ENCODE measurements around the gene NAV2. TPM values are rescaled to one million over a fixed set of nuclear protein-coding genes. Genes with fewer than 3 reads are reported as not detected.
A peak's percentile ranks its signal among the peaks of the same experiment; 100 is the strongest.

NAV2 gene
- total and polyA plus RNA-seq, 2 donors from 2014 or later = 5.9 to 37.7 TPM

GRCh38 chr11:19978668-19979518 lies 266.3 kb downstream of the NAV2 start:
- peak in 2 of 5 donors; percentile 65 to 72 for DNase-seq
- Histone ChIP-seq H3K9ac (ENCODE audit: low read length in 3 of 3) (no peak overlapping the region), H3K36me3 (ENCODE audit: control insufficient read depth in 2 of 3, insufficient read depth in 3 of 3, low read length in 3 of 3) (no peaks in the 10 kb centered on the region), H3K27ac (ENCODE audit: low read depth in 2 of 2, low read length in 2 of 2) (peak overlapping the region in 1 of 2 donors; percentile 48), H3K27me3 (ENCODE audit: control insufficient read depth, insufficient read depth, low read length) (no peaks in the 10 kb centered on the region), H3K4me3 (ENCODE audit: low read length in 3 of 3) (no peak overlapping the region), H3K9me3 (ENCODE audit: control insufficient read depth in 2 of 3, insufficient read depth in 1 of 3, low read length in 3 of 3) (no peaks in the 10 kb centered on the region), H3K4me1 (ENCODE audit: control insufficient read depth in 2 of 3, insufficient read depth in 2 of 3, low read depth in 1 of 3, low read length in 3 of 3) (peaks cover 6 to 7% (median 7%) of the 10 kb centered on the region in 3 donors)
- FAIRE-seq = no peak
- intact Hi-C loops (cut with DNase I) = no loop called here
- TF ChIP-seq CTCF (IDR thresholded peaks at IDR 0.05; ENCODE audit: borderline replicate concordance, extremely low read depth, insufficient read depth) = no peak

- TF ChIP-seq CTCF (IDR thresholded peaks at IDR 0.05; ENCODE audit: borderline replicate concordance, extremely low read depth, insufficient read depth) = no peak
- peaks cover 6 to 7% (median 7%) of the 10 kb centered on the region in 3 donors for H3K4me1 ChIP-seq (ENCODE audit: control insufficient read depth in 2 of 3, insufficient read depth in 2 of 3, low read depth in 1 of 3, low read length in 3 of 3)
- no peaks in the 10 kb centered on the region for H3K9me3 ChIP-seq (ENCODE audit: control insufficient read depth in 2 of 3, insufficient read depth in 1 of 3, low read length in 3 of 3)
- H3K27ac ChIP-seq (ENCODE audit: low read depth in 2 of 2, low read length in 2 of 2) = peak overlapping the region; percentile 15 to 45
- FAIRE-seq = no peak
- H3K4me3 ChIP-seq (ENCODE audit: low read length in 3 of 3) = no peak overlapping the region
- no peak overlapping the region for H3K9ac ChIP-seq (ENCODE audit: low read length in 3 of 3)
- no peaks in the 10 kb centered on the region for H3K27me3 ChIP-seq (ENCODE audit: control insufficient read depth, insufficient read depth, low read length)
- DNase-seq = no peak
- H3K36me3 ChIP-seq (ENCODE audit: control insufficient read depth in 2 of 3, insufficient read depth in 3 of 3, low read length in 3 of 3) = no peaks in the 10 kb centered on the region
- intact Hi-C loops (cut with DNase I) = no loop called here
Measured at GRCh38 chr11:19979519-19979845, 266.8 kb downstream of the NAV2 start.

- H3K4me3 ChIP-seq (ENCODE audit: low read length in 3 of 3) = peak overlapping the region in 1 of 3 donors; percentile 13
- H3K9me3 ChIP-seq (ENCODE audit: control insufficient read depth in 2 of 3, insufficient read depth in 1 of 3, low read length in 3 of 3) = no peaks in the 10 kb centered on the region
- H3K27me3 ChIP-seq (ENCODE audit: control insufficient read depth, insufficient read depth, low read length) = no peaks in the 10 kb centered on the region
- H3K36me3 ChIP-seq (ENCODE audit: control insufficient read depth in 2 of 3, insufficient read depth in 3 of 3, low read length in 3 of 3) = no peaks in the 10 kb centered on the region
- FAIRE-seq = no peak
- H3K4me1 ChIP-seq (ENCODE audit: control insufficient read depth in 2 of 3, insufficient read depth in 2 of 3, low read depth in 1 of 3, low read length in 3 of 3) = peaks cover 6 to 7% (median 7%) of the 10 kb centered on the region in 3 donors
- TF ChIP-seq CTCF (IDR thresholded peaks at IDR 0.05; ENCODE audit: borderline replicate concordance, extremely low read depth, insufficient read depth) = no peak
- DNase-seq = no peak
- H3K27ac ChIP-seq (ENCODE audit: low read depth in 2 of 2, low read length in 2 of 2) = peak overlapping the region; percentile 26 to 45
- no peak overlapping the region for H3K9ac ChIP-seq (ENCODE audit: low read length in 3 of 3)
- intact Hi-C loops (cut with DNase I) = no loop called here
Measured at GRCh38 chr11:19980388-19980787, 267.8 kb downstream of the NAV2 start.

Data from kidney (tissue), 14 donors.